MM.1S (cell line): ENCODE results near the gene ATG5.
A peak's percentile ranks its signal among the peaks of the same experiment; 100 is the strongest.

Source experiments
- DNase-seq: peaks from one replicate; pipeline ENCODE4 v3.0.0-alpha.2; 2015
- H2AFZ ChIP-seq: fragments of 300-600 bp; sonication (generic); 2 replicates; pipeline ENCODE4 v1.6.0; 2016; ENCODE audit warnings: antibody characterized with exemption, low read length
- H3F3A ChIP-seq: fragments of 300-600 bp; sonication (generic); 2 replicates; pipeline ENCODE4 v1.6.1; 2016; ENCODE audit warnings: mild to moderate bottlenecking, antibody characterized with exemption, low read length, moderate library complexity, mixed read lengths; ENCODE audit not compliant: insufficient read depth
- H3K27ac ChIP-seq: fragments of 300-600 bp; sonication (generic); 2 replicates; pipeline ENCODE4 v1.5.1; 2016; ENCODE audit warnings: mild to moderate bottlenecking, low read length
- H3K27me3 ChIP-seq: fragments of 300-600 bp; sonication (generic); replicated peaks from 2 replicates; pipeline ENCODE4 v1.6.0; 2016; ENCODE audit warnings: low read length; ENCODE audit not compliant: insufficient read depth
- H3K36me3 ChIP-seq: fragments of 300-600 bp; sonication (generic); replicated peaks from 2 replicates; pipeline ENCODE4 v1.6.1; 2016; ENCODE audit warnings: mild to moderate bottlenecking, low read length, mixed read lengths; ENCODE audit not compliant: insufficient read depth
- H3K4me1 ChIP-seq: fragments of 300-600 bp; sonication (generic); 2 replicates; pipeline ENCODE4 v1.6.1; 2016; ENCODE audit warnings: low read length, mixed read lengths
- H3K4me2 ChIP-seq: fragments of 300-600 bp; sonication (generic); 2 replicates; pipeline ENCODE4 v1.6.0; 2016; ENCODE audit warnings: low read depth, low read length
- H3K4me3 ChIP-seq: fragments of 300-600 bp; sonication (generic); 2 replicates; pipeline ENCODE4 v1.5.1; 2016; ENCODE audit warnings: low read length, mixed read lengths
- H3K79me2 ChIP-seq: fragments of 300-600 bp; sonication (generic); 2 replicates; pipeline ENCODE4 v1.6.1; 2016; ENCODE audit warnings: mixed run types, low read length, mixed read lengths
- H3K9ac ChIP-seq: fragments of 300-600 bp; sonication (generic); 2 replicates; pipeline ENCODE4 v1.6.1; 2016; ENCODE audit warnings: low read length, mixed read lengths
- H3K9me2 ChIP-seq: fragments of 300-600 bp; sonication (generic); replicated peaks from 2 replicates; pipeline ENCODE4 v1.6.1; 2016; ENCODE audit warnings: mild to moderate bottlenecking, low read length, mixed read lengths; ENCODE audit not compliant: insufficient read depth
- H3K9me3 ChIP-seq: fragments of 300-600 bp; sonication (generic); replicated peaks from 2 replicates; pipeline ENCODE4 v1.6.1; 2016; ENCODE audit warnings: mild to moderate bottlenecking, low read length, mixed read lengths; ENCODE audit not compliant: insufficient read depth
- H4K20me1 ChIP-seq: fragments of 300-600 bp; sonication (generic); 2 replicates; pipeline ENCODE4 v1.6.1; 2016; ENCODE audit warnings: mild to moderate bottlenecking, low read length, moderate library complexity, mixed read lengths; ENCODE audit not compliant: insufficient read depth
- EZH2 ChIP-seq: fragments of 300-600 bp; sonication (generic); optimal IDR thresholded peaks from 2 replicates; pipeline ENCODE3; 2017; ENCODE audit warnings: low read depth, mild to moderate bottlenecking, antibody characterized with exemption, low read length, mixed read lengths
- EZH2phosphoT487 ChIP-seq: fragments of 300-600 bp; sonication (generic); IDR thresholded peaks from 2 replicates; pipeline ENCODE4 v1.6.1; 2018; ENCODE audit warnings: antibody characterized with exemption, low read length
- TF ChIP-seq, protein P1 (sequence below): fragments of 300-600 bp; sonication (generic); IDR thresholded peaks from 2 replicates; pipeline ENCODE4 v1.5.1; 2016; ENCODE audit warnings: antibody characterized with exemption, low read length, mixed read lengths

ATG5 gene

DNA sequence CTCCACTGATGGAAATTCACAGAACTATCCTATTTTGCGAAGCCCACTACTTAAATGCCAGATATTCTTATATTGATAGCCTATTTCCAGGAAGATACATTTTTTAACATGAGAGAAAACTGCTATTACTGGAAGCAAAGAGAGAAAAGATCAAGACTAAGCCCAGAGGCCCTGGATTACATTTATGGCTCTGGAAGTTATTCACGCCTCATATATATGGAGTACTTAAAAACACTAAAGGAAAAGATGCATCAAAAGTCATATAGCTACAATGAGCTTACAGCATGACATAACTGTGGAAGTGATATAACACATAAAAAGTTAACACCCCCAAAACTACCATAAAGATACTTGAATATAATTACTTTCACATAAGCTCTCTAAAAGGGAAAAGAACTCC lies 19.8 kb downstream of the ATG5 start:
- Histone ChIP-seq H3K4me1 (peaks cover 5% of the 10 kb centered on the region; the same call in 1 of the 2 replicates), H3K27ac (no peak overlapping the region), H2AFZ (no peak overlapping the region), H3K36me3 (no peaks in the 10 kb centered on the region; the same call in 1 of the 2 replicates), H3K9me3 (no peaks in the 10 kb centered on the region), H3K79me2 (peaks cover 98% of the 10 kb centered on the region), H3K27me3 (no peaks in the 10 kb centered on the region), H4K20me1 (no peaks in the 10 kb centered on the region), H3K9me2 (no peaks in the 10 kb centered on the region), H3K4me3 (no peak overlapping the region), H3F3A (no peaks in the 10 kb centered on the region), H3K4me2 (no peak overlapping the region), H3K9ac (no peak overlapping the region)
- no peak for DNase-seq
- no peak for TF ChIP-seq EZH2
- no peak for TF ChIP-seq EZH2phosphoT487
- TF ChIP-seq, protein P1, sequence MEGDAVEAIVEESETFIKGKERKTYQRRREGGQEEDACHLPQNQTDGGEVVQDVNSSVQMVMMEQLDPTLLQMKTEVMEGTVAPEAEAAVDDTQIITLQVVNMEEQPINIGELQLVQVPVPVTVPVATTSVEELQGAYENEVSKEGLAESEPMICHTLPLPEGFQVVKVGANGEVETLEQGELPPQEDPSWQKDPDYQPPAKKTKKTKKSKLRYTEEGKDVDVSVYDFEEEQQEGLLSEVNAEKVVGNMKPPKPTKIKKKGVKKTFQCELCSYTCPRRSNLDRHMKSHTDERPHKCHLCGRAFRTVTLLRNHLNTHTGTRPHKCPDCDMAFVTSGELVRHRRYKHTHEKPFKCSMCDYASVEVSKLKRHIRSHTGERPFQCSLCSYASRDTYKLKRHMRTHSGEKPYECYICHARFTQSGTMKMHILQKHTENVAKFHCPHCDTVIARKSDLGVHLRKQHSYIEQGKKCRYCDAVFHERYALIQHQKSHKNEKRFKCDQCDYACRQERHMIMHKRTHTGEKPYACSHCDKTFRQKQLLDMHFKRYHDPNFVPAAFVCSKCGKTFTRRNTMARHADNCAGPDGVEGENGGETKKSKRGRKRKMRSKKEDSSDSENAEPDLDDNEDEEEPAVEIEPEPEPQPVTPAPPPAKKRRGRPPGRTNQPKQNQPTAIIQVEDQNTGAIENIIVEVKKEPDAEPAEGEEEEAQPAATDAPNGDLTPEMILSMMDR: no peak

- no peak overlapping the region for H2AFZ ChIP-seq
- no peaks in the 10 kb centered on the region for H3K9me3 ChIP-seq
- H3K27me3 ChIP-seq: no peaks in the 10 kb centered on the region
- H4K20me1 ChIP-seq: no peaks in the 10 kb centered on the region
- no peak overlapping the region for H3K4me3 ChIP-seq
- H3K36me3 ChIP-seq: no peaks in the 10 kb centered on the region
- no peak overlapping the region for H3K9ac ChIP-seq
- H3K4me1 ChIP-seq: peaks cover 5% of the 10 kb centered on the region; the same call in 1 of the 2 replicates
- H3F3A ChIP-seq: no peaks in the 10 kb centered on the region
- H3K27ac ChIP-seq: no peak overlapping the region
- peak; percentile 39 for DNase-seq
- H3K4me2 ChIP-seq: no peak overlapping the region
- H3K9me2 ChIP-seq: no peaks in the 10 kb centered on the region
- TF ChIP-seq EZH2phosphoT487 (no peak), EZH2 (no peak)
- TF ChIP-seq, protein P1: peak; percentile 60
- H3K79me2 ChIP-seq: peaks cover 95% of the 10 kb centered on the region
Observed at GRCh38 chr6:106300944-106301343, 24.6 kb downstream of the ATG5 start.

GRCh38 chr6:106300020-106300780 lies 25.4 kb downstream of the ATG5 start:
- Histone ChIP-seq H3K27me3 (no peaks in the 10 kb centered on the region), H3K9me3 (no peaks in the 10 kb centered on the region), H3K4me3 (no peak overlapping the region), H3K4me2 (no peak overlapping the region), H3K4me1 (peaks cover 5% of the 10 kb centered on the region; the same call in 1 of the 2 replicates), H3K79me2 (peaks cover 95% of the 10 kb centered on the region), H2AFZ (no peak overlapping the region), H3K36me3 (no peaks in the 10 kb centered on the region), H3K9me2 (no peaks in the 10 kb centered on the region), H3F3A (no peaks in the 10 kb centered on the region), H3K9ac (no peak overlapping the region), H4K20me1 (no peaks in the 10 kb centered on the region; the same call in 1 of the 2 replicates), H3K27ac (no peak overlapping the region)
- no peak for DNase-seq
- TF ChIP-seq, protein P1: no peak
- no peak for TF ChIP-seq EZH2
- no peak for TF ChIP-seq EZH2phosphoT487
